GM19193 (cell line): Measurements from ENCODE around the gene ADAMTS6.

Source experiments
- POLR2A ChIP-seq: IDR thresholded peaks from 4 replicates; pipeline ENCODE4 v1.6.1; 2011; ENCODE audit not compliant: insufficient read depth, insufficient read length; ENCODE audit errors: extremely low read depth

The ADAMTS6 gene

DNA sequence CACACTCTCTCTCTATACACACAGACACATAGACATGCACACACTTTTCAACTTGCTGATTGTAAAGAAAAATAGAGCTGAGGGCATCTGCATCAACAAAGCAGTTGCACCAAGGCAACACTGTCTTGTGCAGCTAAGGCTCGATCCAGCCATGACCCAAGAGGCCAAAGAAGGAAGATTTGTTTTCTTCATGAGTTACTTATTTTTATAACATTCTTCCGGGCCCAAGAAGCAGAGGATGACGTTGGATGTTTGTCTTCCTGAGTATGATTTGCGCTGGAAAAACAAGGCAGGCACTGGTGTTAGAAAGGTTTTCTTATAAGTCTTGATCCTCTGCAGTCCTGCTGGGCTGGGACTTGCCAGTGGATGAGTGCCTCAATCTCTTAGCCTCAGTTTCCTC is 344.1 kb downstream of the ADAMTS6 start:
- no peak for TF ChIP-seq POLR2A

- TF ChIP-seq POLR2A = no peak
Observed at GRCh38 chr5:65133477-65134110, 348.1 kb downstream of the ADAMTS6 start.

- no peak for TF ChIP-seq POLR2A
Observed at GRCh38 chr5:65132386-65132785, 349.3 kb downstream of the ADAMTS6 start.

GRCh38 chr5:65128226-65128625 is 353.5 kb downstream of the ADAMTS6 start:
- TF ChIP-seq POLR2A = no peak

DNA sequence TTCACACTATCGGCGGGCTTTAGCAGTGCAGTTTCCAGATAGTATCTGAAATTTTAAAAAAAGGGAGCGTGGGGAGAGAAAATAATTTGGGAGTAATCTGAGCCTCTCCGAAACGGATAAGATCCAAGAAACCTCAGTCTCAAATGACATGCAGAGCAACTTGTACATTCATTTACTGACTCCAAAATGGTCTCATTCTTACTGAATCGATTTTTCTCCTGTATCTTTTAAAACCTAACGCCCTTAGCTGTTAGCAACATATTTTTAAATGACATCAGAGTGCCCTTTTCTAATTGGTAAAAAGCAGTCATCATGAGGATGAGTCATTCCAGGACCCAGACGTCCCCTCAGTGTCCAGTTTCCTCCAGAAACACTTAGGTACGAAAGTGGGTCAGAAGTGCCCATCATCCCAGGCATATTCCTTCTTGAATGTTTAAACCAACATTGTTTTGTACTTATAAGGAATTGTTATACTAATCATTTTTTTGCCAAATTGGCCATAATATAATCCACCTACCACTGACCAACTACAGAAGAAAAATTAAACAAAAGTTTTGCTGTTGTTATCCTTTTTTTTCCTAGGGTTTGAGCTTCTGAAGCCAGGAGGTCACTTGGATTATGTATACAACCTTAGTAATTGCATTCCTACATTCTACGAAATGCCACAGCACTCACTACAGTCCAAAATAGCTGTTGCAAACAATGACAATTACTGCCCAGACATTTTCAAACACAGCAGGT is 354.4 kb downstream of the ADAMTS6 start:
- TF ChIP-seq POLR2A = no peak

GRCh38 chr5:65126542-65127069 is 355.1 kb downstream of the ADAMTS6 start:
- TF ChIP-seq POLR2A = no peak

DNA sequence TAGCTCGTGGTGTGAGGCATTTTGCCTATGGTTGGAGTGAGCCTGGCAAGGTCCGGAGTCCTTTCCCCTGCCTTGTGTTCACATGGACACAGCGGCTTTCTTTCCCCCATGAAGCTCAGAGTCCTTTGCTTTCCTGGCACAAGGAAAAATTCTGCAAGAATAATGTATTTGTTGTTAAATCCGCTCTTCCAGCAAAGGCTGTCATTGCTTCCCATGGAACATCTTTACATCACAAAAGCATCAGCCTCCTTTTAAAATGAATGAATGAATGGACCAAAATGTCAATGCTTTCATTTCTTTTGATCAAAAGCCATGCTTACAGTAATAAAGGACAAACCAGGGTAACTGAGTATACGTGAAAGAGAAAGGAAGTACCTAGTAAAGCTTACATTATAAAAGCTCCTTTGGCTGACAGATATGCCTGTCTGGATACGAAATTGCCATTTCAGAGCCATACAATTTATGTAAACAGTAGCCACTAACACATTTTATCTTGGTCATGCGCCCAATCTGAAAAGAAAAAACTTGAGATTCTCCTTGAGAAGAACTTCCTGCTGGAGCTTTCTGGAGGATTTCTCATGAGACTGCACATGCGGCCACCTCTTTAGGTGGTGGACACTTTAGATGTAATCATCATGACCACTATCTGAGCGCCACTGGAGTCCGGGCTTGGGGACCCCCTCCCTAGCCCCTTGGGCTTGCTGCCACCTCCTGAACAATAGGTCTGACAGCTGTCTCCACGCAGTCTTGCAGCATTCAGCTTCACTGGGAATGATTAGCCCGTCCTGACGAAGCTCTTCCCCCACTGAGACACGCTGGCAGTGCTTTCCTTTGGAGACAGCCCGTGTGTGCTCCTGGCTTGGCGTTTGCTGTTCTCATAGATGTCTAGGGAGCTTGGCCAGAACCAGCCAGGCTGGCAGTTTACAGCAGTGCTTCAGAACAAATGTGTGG is 355.9 kb downstream of the ADAMTS6 start:
- TF ChIP-seq POLR2A = no peak

DNA sequence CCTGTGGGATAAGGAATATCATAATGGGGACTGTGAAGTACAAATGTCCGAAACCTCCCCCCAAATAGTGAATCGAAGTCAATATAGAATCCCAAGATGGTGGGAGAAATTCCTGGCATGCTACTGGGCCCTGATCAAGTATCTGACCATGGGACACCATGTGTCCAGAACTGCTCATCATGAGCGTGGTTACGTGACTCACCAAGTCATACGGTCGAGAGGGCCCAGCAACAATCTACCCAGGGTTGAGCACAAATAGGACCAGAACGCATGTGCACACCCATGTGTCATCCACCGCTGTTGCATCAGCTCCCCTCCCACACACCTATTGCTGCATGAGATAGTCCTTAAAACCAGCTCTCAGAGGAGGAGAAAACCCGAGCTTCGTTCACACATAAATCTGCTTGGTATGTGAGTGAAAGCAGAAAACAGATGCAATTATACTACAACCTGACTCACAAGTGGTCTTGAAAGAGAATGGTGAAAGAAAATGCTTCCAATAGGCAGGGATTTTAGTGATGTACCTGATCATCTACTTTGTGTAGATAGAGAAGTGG is 359.8 kb downstream of the ADAMTS6 start:
- no peak for TF ChIP-seq POLR2A

DNA sequence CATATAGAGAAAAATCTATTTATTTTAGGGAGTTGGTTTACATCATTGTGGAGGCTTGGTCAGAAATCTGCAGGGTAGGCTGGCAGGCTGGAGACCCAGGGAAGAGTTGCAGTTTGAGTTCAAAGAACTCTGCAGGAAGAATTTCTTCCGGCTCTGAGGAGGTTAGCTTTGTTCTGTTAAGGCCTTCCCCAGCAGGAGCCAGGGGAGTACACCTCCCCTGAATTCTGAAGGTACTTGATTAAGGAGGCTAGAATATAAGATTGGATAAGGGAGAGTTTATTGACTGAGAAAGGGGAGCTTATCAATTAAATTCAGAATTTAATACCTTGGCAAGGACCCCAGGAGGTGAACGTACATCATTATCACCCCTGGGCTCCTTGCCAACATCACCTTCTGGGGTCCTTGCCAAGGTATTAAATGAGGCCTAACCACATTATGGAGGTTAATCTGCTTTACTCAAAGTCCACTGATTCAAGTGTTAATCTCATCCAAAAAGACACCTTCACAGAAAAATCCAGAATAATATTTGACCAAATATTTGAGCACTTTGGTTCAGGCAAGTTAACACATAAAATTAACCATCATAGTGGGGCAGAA is 361.3 kb downstream of the ADAMTS6 start:
- no peak for TF ChIP-seq POLR2A

DNA sequence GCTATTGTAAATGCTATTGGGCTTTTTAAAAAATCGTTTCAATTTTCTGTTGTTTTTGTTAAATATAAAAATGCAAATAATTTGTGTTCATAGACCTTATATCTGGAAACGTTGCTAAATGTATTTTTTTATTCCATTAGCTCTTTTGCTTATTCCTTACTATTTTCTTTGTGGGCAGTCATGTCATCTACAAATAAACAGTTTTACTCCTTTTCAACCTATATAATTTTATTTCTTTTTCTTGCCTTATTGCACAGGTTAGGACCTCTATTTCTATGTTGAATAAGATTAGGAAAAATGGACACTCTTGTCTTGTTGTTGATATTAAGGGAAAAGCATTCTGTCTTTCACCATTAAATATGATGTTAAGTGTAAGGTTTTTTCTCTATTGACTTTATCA is 364.2 kb downstream of the ADAMTS6 start:
- TF ChIP-seq POLR2A = no peak

GRCh38 chr5:65113771-65114170 is 367.9 kb downstream of the ADAMTS6 start:
- no peak for TF ChIP-seq POLR2A

DNA sequence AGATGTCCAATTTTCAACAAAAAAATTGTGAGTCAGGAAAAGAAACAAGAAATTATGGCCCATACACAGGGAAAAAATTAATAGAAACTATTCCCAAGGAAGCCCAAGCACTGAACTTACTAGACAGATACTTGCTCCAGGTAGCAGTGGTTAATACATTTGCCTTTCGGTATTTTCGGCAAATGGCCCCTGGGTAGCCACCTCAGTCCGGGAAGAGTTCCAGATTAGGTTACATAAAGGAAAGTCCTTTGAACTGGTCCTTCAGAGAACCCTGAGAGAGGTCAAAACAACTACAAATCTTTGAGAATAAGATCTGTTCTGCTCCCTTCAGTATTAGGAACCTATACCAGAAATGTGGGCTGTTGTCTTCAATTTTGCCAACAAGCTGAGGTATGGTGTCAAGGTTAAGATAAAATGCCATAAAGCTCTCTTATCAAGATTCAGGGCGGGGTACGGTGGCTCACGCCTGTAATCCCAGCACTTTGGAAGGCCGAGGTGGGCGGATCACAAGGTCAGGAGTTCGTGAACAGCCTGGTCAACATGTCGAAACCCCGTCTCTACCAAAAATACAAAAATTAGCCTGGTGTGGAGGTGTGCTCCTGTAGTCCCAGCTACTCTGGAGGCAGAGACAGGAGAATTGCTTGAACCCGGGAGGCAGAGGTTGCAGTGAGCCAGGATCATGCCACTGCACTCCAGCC is 369.6 kb downstream of the ADAMTS6 start:
- TF ChIP-seq POLR2A = no peak

GRCh38 chr5:65108786-65109743 is 372.7 kb downstream of the ADAMTS6 start:
- no peak for TF ChIP-seq POLR2A
